A549 (cell line): ENCODE measurements around the gene CACNA1E.

Source experiments
- ESRRA ChIP-seq: fragments of 150-350 bp; IDR thresholded peaks from 2 replicates; pipeline ENCODE4 v1.6.1; 2014; ENCODE audit warnings: mild to moderate bottlenecking, low read length, borderline replicate concordance
- POLR2A ChIP-seq: IDR thresholded peaks from 2 replicates; pipeline ENCODE4 v1.6.1; 2012; ENCODE audit warnings: mild to moderate bottlenecking, low read length
- REST ChIP-seq: fragments of 200-600 bp; sonication (generic); IDR thresholded peaks from 2 replicates; pipeline ENCODE4 v1.6.1; 2016; ENCODE audit warnings: antibody characterized with exemption, mild to moderate bottlenecking, moderate library complexity
- TF ChIP-seq, protein P1 (sequence below): fragments of >200 bp; sonication (Bioruptor Twin); formaldehyde crosslinking; IDR thresholded peaks from 3 replicates; pipeline ENCODE4 v1.5.1; 2016

GRCh38 chr1:181626279-181626938 lies 143.1 kb downstream of the CACNA1E start:
- TF ChIP-seq ESRRA: no peak
- TF ChIP-seq, protein P1, sequence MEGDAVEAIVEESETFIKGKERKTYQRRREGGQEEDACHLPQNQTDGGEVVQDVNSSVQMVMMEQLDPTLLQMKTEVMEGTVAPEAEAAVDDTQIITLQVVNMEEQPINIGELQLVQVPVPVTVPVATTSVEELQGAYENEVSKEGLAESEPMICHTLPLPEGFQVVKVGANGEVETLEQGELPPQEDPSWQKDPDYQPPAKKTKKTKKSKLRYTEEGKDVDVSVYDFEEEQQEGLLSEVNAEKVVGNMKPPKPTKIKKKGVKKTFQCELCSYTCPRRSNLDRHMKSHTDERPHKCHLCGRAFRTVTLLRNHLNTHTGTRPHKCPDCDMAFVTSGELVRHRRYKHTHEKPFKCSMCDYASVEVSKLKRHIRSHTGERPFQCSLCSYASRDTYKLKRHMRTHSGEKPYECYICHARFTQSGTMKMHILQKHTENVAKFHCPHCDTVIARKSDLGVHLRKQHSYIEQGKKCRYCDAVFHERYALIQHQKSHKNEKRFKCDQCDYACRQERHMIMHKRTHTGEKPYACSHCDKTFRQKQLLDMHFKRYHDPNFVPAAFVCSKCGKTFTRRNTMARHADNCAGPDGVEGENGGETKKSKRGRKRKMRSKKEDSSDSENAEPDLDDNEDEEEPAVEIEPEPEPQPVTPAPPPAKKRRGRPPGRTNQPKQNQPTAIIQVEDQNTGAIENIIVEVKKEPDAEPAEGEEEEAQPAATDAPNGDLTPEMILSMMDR: no peak
- no peak for TF ChIP-seq POLR2A
- no peak for TF ChIP-seq REST
